Fibroblast of pulmonary artery (primary cell): Measurements from ENCODE around the gene MPC2.
"Not testable (repeated sequence)": the region's sequence is repeated elsewhere in the genome, so short reads cannot be mapped to it uniquely, and the experiment has no call there.

Experiments
- DNase-seq: peaks from one replicate; pipeline ENCODE4 v3.0.0-alpha.2; 2010; ENCODE audit warnings: low read depth
- H3K4me3 ChIP-seq: replicated peaks from 2 replicates; pipeline ENCODE4 v1.5.1; 2011; ENCODE audit warnings: low read depth, mild to moderate bottlenecking, control low read depth, low read length, moderate library complexity
- TF ChIP-seq, protein P1 (sequence below): IDR thresholded peaks from 2 replicates; pipeline ENCODE4 v1.5.1; 2011; ENCODE audit warnings: mild to moderate bottlenecking, control low read depth, low read length, inconsistent platforms; ENCODE audit errors: missing control alignments

MPC2 gene

DNA sequence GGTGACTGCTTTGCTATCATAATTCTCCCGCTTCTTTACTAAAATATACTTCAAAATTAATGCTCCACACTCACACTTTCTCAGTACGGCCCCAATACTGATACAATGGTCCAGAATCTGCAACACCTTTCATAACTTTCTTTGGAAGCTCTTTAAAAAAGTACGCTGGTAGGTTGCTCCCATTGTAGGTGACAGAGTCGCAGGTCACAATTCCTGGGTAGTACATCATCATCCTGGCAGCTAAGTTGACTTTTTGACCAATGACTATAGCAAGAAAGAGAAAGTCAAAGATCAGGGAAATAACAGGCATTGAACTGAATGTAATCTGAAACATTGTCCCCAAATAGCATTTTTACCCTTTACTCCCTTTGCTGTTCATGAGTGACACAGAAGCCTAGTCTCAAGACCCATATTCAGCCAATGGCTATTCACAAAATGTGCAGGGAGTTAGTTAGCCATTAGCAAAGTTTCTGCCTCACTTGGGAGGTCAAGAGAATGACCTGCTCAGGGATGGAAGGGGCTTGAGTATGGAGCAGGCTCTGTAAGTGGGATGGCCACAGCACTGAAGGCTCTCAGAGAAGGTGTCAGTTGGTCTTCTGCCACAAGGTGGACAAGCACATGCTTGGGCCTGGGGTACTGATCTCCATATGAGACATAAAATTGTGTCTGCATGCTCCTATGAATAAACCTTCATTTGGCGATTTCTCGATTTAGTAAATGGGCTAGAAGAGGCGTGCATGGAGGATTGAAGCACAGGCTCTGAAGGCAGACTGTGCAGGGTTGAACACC is 58.3 kb downstream of the MPC2 start:
- TF ChIP-seq, protein P1, sequence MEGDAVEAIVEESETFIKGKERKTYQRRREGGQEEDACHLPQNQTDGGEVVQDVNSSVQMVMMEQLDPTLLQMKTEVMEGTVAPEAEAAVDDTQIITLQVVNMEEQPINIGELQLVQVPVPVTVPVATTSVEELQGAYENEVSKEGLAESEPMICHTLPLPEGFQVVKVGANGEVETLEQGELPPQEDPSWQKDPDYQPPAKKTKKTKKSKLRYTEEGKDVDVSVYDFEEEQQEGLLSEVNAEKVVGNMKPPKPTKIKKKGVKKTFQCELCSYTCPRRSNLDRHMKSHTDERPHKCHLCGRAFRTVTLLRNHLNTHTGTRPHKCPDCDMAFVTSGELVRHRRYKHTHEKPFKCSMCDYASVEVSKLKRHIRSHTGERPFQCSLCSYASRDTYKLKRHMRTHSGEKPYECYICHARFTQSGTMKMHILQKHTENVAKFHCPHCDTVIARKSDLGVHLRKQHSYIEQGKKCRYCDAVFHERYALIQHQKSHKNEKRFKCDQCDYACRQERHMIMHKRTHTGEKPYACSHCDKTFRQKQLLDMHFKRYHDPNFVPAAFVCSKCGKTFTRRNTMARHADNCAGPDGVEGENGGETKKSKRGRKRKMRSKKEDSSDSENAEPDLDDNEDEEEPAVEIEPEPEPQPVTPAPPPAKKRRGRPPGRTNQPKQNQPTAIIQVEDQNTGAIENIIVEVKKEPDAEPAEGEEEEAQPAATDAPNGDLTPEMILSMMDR, result no peak
- no peak for DNase-seq
- H3K4me3 ChIP-seq, result no peak overlapping the region

- no peak overlapping the region for H3K4me3 ChIP-seq
Measured at GRCh38 chr1:167876597-167877175, 60.2 kb downstream of the MPC2 start.

DNA sequence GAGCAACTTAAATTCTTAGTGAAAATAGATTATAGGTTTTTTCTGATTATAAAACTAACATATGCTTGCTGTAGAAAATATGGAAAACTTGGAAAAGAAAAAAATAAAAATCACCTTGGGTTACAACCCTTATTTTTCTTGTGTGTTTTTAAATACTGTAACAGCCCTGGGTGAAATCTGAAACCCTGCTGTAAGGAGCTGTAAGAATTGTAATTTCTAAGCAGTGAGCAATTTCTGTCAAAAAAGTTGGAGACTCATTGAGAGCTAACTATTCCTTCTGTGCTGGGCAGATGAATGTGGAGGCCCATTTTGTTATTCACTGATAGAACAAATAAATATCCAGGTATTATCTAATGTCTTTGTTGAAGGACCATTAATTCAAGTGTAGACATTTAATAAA is 65.5 kb downstream of the MPC2 start:
- DNase-seq, result no peak
- H3K4me3 ChIP-seq, result no peak overlapping the region
- TF ChIP-seq, protein P1, result no peak

More at GRCh38 chr1:167876597-167877175, 60.2 kb downstream of the MPC2 start:
- no peak for DNase-seq
- TF ChIP-seq, protein P1, result no peak

DNA sequence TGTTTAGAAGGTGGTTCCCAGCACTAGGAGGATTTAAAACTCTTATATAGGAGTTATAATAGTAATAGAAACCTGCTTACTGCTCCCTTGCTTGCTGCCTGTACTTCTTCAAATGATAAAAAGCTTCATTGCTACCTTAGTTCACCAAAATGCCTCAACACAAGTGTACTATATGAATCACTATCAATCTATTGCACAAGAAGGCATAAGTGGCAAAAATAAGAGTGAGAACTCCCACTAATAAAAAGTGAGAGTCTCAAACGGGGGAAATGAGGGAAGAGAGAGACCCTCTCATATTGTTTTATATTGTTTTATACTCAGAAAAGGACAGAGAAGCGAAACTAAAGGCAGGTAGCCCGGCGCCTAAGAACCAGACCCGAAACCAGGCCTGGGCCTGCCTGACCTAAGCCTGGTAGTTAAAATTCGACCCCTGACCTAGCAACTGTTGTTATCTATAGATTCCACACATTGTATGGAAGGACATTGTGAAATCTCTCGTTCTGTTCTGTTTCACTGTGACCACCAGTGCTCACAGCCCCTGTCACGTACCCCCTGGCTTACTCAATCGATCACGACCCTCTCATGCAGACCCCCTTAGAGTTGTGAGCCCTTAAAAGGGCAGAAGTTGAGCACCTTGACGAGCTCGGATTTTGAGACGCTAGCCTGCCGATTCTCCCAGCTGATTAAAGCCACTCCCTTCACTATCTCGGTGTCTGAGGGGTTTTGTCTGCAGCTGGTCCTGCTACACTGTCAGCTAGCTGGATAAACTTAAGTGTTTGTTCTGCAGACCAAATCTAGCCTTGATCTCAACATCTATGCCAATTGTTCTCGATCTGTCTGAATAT is 67.5 kb downstream of the MPC2 start:
- H3K4me3 ChIP-seq, DNase-seq: not testable (repeated sequence)

DNA sequence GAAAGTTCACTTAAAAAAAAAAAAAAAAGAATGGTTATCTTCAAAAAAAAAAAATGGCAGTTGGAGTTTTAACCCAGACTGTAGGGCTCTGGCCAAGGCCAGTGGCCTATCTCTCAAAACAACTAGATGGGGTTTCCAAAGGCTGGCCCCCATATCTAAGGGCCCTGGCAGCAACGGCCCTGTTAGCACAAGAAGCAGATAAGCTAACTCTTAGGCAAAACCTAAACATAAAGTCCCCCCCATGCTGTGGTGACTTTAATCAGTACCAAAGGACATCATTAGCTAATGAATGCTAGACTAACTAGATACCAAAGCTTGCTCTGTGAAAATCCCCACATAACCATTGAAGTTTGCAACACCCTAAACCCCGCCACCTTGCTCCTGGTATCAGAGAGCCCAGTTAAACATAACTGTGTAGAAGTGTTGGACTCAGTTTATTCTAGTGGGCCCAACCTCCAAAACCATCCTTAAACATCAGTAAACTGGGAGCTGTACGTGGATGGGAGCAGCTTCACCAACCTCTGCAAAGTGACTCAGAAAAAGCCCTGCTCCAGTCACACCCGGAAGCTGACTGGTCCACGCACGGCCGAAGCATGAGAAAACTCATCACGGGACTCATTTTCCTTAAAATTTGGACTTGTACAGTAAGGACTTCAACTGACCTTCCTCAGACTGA is 70.0 kb downstream of the MPC2 start:
- H3K4me3 ChIP-seq, DNase-seq: not testable (repeated sequence)
